ENCODE measurements around the gene OR10A6.

GRCh38 chr11:7910286-7910788, 20.7 kb downstream of the OR10A6 start:
- no peak for TF ChIP-seq CTCF (optimal IDR thresholded peaks at IDR 0.05 in 1 of 3, IDR thresholded peaks at IDR 0.05 in 1 of 3, conservative IDR thresholded peaks at IDR 0.05 in 1 of 3; ENCODE audit: extremely low read depth in 1 of 3, insufficient read depth in 2 of 3, low read length in 3 of 3)
- no peak for TF ChIP-seq EZH2 (IDR thresholded peaks at IDR 0.05; ENCODE audit: low read length)
